GM12874 (cell line): ENCODE measurements around the gene WDR48.

Source experiments
- CTCF ChIP-seq: IDR thresholded peaks from 2 replicates; pipeline ENCODE4 v1.5.1; 2011; ENCODE audit warnings: low read depth, mild to moderate bottlenecking, control low read depth, low read length, moderate library complexity; ENCODE audit not compliant: insufficient read depth

WDR48 gene

DNA sequence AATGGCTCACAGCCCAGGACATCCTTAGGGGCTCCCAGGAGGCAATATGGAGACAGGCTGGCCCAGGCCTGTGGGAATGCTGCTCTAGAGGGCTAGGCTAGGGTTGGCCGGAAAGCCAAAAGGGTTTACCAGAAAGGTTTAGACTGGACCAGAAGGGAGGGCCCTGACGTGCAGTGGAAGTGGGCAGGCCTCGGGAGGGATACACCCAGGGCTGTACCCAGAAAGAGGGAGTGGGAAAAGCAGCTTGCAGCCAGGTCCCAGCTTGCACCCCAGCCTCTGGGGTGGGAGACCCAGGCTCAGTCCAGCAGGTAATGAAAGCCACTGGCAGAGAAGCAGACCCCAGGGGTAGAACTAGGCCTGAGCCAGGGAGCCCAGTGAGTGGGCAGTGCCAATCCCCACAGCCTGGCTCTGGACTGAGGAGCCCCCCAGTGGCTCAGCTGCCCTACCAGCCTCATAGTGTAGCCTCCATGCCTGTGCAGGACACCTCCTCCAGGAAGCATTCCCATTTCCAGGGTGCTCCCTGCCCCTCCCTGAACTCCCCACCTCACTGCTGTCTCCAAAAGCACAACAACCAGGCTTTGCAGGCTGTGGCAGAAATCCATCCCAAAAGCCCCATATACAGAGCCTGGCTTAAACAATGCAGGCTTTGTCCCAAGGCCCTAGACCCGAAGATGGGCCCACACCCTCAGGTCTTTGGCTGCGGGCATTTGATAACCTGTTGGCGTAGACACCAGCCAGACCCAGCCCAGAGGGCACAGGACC is 52.2 kb downstream of the WDR48 start:
- TF ChIP-seq CTCF = no peak

DNA sequence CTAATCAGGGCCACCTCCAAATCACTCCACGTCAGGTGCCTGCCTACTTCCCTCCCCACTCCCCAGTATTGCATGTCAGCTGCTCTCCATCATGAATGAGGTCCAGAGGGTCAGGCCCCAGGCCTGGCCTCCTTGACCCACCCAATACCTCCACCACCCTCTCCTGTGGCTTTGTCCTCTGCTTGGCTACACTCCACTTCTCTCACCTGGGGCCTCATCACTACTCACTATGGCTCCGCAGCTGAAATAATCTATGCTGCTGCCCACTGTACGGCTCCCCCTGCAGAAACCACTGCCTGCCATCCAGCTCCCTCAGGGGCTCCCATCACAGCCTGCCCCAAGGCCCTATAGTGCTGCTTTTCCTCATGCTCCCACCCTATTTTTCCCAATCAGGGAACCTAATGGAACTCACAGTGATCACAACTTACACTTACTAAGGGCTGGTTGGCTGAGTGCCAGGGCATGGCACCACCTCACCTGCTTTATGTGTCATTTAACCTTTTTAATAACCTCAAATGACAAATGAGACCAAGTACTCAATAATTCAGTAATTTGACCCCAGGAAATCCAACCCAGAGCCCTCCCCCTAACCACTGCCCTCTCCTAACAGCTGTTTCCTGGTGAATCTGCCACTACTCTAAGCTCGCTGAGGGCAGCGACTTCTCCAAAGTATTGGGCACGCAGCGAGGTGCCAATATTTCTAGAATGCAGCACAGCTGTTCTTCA is 53.3 kb downstream of the WDR48 start:
- no peak for TF ChIP-seq CTCF

GRCh38 chr3:39105687-39106063 is 53.9 kb downstream of the WDR48 start:
- no peak for TF ChIP-seq CTCF

DNA sequence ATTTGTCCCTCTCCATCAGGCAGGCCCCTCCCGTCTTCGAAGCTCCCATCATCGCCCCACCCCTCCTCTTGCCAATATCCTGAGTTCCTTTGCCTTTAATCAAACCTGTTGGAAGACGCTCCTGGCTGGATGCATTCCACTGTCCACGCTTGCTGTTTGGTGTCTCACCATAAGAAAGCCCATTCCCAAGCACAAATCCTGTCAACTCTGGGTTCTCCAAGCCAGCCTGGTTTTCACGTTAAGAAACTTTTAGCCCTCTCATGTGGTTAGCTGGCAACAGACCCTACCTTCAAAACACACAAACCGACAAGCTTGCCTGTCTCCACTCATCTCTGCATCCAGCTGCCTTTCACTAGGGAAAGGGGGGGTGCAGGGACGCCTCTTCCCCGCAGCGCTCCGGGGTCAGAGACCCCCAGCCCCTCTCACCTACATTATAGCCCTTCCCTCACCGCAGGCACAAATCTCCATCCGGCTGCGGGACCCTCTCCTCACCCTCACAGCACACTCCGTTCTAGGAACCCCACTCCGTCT is 54.5 kb downstream of the WDR48 start:
- no peak for TF ChIP-seq CTCF

DNA sequence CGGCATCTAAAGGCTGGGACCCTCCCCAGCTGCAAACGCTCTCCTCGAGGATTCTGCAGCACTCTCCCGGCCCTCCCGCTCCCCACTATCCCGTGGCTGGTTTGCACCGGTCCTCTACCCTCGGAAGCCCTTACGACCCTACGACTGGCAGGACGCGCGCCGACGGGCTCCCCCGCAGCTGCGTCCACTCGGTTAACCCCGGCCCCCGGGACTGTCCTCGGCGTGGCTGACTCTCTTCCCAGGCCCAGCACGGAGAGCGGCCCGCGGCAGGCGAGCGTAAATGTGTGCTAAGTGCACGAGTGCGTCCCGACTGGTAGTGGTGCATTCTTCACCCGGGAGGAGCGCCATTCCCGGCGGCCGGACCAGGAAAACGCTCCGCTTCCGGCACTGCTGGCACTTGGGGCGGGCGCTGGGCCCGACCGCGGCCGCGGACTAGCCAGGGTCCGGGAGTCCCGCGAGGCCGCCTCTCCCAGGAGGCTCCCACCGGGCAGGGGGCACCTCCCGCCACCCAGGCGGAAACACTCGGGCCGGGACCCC is 55.1 kb downstream of the WDR48 start:
- no peak for TF ChIP-seq CTCF

DNA sequence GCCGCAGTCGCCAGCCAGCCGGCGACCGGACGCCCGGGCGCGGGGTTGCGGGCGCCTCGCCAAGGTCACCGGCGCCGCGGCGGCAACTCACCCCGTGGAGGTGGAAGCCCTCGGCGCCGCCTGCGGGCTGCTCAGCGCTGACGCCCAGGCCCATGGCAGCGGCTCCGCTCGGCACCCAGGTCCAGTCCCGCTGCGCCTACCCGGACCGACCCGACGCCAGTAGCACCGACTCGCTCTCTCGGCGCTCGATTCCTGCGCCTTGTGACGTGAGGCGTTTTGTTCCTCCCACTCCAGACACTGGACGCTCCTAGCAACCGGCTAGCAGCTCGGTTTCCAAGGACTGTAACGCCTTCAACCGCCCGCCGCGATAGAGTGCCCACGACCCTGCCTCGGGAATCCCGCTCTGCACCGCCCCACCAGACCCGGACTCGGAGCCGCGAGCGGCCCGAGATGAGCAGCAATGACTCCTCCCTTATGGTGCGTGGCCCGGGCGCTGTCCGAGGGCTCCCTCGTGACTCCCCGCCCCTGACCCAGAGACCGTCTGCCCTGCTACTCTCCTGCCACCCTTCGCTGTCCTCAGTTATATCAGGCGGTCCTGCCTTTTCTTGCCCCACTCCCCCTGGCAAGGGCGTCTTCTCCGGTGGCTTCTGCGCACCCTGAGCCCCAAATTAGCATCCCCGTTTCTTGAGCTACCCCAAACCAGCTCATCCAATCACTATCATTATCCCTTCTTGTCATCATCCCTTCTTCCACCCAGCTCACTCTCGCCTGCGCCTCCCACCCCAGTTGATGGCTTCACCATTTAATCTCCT is 55.8 kb downstream of the WDR48 start, which contains the start of the genes GORASP1 and TTC21A:
Gene GORASP1 (minus strand): TSS at position 240 of the 812 bp plus-strand sequence. CDS start 86 bp downstream, at position 154.
Gene TTC21A (plus strand): TSS at position 293 of the 812 bp plus-strand sequence. CDS start 158 bp downstream, at position 451.
- no peak for TF ChIP-seq CTCF

DNA sequence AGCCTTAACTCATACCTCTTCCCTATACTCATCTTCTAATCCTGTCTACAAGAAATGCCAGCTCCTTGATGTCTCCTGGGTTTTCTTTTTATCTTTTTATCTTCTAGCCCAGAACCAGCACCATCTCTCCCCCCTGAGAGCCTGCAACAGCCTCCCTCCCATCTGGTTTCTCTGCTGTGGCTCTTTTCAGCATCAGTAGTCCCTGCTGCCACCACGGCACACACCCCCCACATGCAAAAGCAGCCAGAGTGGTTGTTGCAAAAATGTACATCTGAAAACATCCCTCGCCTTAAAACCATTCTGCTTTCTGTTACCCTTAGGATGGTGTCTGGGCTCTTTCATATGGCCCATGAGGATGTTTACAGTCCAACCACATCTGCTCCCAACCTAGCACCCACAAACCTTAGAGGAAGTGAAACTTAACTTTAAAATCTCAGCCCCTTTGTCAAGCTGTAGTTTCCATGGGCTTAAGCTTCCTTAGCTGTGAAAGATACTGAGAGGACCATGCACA is 56.4 kb downstream of the WDR48 start:
- TF ChIP-seq CTCF = no peak
